ENCODE results near the gene ABTB2. TPM values are rescaled to one million over a fixed set of nuclear protein-coding genes. Genes with fewer than 3 reads are reported as not detected.

Gene ABTB2
- total RNA-seq, 1 experiment from 2014 or later = 27.3 TPM

DNA sequence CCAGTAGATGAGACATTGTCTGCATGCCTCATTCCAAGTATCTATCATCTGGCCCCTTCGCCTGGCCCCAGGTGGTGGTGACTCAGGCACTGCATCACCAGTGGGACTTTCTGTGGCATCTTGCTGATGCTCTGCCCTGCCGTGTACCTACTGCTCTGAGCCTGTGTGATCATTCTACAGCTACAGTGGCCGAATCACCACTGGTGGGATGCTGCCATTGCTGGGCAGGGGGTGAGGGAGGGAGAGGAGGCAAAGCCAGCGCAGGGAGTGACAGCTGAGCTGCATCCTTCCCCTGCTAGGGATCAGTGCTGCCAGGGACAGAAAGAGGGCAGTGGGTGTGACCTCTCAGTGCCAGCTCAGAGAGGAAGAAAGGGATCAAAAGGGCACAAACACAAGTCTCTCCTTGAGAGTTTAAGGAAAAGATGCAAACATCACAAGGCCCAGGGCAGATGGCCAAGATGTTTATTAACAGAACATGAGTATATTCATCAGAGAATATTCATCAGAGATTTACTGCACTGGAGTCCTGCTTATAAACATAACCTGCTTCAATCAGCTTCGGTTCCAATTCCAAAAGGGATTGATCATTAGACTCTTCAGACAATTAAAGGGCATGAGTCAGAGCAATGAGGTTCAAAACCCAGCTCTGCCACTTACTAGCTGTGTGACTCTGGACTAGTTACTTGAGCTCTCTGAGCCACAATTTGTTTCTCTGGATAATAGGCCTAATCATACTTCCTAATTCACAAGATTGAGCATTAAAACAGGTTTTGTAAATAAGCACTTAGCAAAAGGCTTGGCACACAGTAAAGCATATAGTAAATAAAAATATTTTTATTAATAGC, 142.6 kb downstream of the ABTB2 start:
- no peak for DNase-seq (ENCODE audit: low spot score)

- DNase-seq (ENCODE audit: low spot score) = no peak
Observed at GRCh38 chr11:34213366-34213765, 144.4 kb downstream of the ABTB2 start.

- no peak for DNase-seq (ENCODE audit: low spot score)
Observed at GRCh38 chr11:34212566-34212965, 145.2 kb downstream of the ABTB2 start.

- no peak for DNase-seq (ENCODE audit: low spot score)
Observed at GRCh38 chr11:34209809-34210208, 148.0 kb downstream of the ABTB2 start.

- no peak for DNase-seq (ENCODE audit: low spot score)
Observed at GRCh38 chr11:34208266-34209135, 149.3 kb downstream of the ABTB2 start.

DNA sequence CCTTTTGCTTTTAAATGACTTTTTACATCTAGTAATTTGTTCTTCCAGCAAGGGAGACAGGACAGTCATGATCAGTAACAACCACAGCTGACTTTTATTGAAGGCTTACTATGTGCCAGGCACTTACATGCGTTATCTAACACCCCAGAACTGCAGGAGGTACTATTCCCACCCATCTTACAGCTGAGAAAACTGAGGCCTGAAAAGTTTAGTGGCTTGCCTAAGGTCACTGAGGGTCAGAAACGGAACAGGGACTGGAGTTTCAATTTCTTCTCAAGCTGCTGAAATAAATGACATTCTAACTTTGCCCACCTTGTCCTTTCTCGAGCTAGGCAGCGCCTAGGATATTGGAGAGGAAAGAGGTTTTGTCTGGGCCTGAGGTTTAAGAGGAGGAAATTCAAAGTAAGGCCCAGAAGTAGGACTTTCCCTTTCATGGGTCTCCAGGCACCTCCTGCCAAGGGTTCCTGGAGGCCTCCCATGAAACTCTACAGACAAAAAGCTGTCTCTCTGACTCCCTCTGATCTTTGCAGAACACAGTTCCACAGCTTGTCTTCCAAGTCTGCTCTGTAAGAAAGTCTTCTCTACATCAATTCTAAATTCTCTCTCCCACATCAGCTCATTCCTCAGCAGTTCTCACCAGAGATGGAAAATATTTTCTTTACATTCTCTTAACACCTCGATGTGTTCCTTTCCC, 150.2 kb downstream of the ABTB2 start:
- no peak for DNase-seq (ENCODE audit: low spot score)

DNA sequence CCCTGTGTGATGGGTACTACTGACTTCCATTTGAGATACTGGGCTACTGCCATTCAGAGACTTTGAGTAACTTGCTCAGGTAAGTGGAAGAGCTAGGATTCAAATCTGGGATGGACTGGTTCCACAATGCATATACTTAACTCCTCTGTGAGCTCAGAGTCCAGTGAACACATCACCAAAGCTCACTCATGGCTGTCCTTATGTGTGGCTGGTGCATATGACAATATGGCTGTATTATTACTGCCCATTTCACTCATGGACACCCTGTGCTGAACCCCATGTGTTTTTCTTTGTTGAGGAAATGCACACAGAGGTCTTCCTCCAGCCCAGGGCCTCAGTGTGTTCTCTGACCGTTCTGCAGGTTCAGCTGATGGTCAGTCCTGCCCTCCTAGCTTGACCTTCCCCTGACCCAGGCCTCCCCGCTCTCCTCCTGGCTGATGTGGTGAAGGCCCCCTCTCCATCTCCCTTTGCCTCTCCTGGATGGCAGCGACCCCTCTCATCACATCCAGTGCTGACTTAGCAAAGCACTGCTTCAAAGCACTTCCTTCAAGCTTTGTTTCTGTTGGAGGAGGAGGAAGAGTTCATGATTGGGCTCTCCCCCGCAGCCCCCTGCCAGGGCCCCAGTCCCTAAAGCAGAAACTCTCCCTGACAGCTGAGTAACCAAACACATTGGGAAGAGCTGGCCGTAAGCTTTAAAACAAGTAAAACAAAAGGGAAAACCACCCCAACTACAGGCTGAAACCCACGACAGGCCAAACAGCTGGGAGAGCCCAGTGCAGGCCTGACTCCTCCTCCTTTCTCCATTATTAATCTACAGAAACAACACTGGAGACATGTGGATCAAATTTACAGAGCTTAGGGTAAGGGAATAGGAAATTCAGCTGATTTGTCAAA, 151.2 kb downstream of the ABTB2 start:
- DNase-seq (ENCODE audit: low spot score) = no peak

DNA sequence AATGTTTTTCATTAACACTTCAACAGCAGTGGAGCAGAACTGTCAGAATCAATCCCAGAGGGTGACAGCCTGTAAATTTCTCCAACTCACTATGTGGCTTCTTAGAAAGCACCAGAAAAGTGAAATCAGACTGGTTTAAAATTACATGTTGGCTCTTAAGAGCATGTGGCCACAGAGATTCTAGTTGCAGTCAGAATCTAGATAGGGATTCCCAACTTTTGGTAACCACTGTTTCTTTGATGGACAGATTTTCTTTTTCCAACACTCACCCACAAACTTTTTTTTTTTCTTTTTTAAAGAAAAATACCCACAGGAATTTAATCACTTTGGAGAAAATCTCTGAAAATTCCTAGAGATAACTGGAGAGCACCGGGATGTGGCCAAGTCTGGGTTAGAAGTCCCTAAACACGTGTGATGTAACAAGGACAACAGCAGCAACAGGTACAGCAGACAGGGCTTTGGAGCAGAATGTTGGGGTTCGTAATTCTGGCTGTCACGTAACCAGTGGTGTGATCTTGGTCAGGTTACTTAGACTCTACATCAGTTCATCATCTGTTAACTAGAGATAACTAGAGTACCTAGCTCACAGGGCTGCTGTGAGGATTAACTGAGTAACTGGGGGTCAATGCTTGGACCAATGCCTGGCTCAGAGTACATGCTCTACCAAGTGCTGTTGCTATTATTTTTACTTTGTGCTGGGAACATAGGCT, 152.3 kb downstream of the ABTB2 start:
- DNase-seq (ENCODE audit: low spot score) = no peak

DNA sequence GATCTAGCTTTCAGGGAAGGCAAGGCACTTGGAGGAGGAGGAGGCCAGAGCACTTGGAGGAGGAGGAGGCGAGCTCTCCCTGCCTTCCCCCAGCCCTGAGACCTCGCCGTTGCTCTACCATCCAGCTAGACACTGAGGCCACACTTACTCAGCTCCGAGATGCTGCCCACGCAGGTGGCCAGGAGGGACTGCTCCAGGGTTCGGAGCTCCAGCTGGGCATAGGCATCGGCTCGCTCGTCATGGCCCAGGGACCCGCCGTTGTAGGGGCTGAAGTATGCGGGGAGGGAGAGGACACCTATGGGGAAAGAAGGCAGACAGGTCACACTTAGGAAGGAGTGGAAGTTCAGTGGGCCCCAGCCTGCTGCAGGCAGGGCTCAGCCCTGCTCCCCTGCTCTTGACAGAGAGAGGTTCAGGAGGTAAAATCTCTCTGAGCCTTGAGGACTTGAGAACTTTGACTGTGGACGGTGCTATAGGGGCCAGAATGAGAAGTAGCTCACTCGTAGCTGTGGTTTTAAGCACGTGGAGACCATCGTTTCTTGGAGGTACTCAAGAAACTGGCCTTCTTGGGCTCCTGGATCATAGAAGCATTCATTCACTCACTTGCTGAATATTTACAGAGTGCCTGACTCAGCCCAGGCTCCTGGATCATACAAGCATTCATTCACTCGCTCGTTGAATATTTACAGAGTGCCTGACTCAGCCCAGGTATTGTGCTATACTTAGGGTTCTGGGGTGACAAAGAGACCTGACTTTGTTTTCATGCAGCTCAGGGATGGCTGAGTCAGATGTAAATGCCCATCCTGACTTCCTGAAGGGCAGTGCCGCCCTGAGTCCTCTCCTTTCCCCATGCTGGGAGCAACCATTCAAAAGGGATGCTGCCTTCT, 153.2 kb downstream of the ABTB2 start:
- DNase-seq (ENCODE audit: low spot score) = peak; percentile 86

DNA sequence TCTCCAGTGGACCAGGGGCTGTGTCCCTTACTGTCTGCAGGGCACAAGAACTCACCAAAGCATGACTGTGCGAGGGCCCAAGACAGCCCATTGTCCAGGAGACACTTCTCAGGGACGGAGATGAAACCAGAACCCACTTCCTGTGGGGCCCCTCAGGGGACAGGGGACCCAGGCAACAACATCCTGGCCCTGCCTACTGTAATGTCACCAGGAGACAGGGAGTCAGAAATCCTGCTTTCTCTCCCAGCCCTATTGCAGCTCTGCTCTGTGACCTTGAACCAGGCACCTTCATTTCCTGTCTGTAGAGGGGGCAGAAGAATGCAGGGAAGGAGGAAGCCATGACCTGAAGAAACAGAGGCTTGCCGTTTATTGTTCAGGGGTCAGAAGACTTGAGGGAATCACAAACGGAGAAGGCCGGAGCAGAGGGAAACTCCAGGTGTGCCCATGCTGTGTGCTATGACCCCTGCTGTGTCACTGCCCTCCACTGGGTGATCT, 154.4 kb downstream of the ABTB2 start:
- no peak for DNase-seq (ENCODE audit: low spot score)

DNA sequence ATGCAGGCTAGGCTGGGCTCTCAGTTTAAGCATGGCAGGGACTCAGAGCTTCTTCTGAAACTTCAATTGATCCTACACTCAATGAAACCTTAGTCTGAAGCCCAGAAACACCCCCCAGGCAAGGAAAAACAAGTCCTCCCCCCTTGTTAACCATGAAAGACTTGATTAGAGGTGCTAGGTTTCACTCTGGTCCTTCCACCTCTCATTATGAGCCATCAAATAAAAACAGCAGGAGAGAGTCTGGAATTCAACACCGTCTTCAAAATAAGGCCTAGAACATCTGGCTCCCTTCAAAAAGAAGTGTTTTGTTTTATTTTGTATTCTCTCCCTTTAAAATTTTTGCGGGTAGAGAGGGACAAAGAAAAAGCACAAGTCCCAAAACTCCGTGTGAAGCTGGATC, 156.7 kb downstream of the ABTB2 start:
- DNase-seq (ENCODE audit: low spot score) = no peak

- no peak for DNase-seq (ENCODE audit: low spot score)
Observed at GRCh38 chr11:34199525-34199924, 158.3 kb downstream of the ABTB2 start.

GRCh38 chr11:34198523-34198922, 159.3 kb downstream of the ABTB2 start:
- no peak for DNase-seq (ENCODE audit: low spot score)

- no peak for DNase-seq (ENCODE audit: low spot score)
Observed at GRCh38 chr11:34197256-34197655, 160.6 kb downstream of the ABTB2 start.

- no peak for DNase-seq (ENCODE audit: low spot score)
Observed at GRCh38 chr11:34194576-34195335, 163.1 kb downstream of the ABTB2 start.

DNA sequence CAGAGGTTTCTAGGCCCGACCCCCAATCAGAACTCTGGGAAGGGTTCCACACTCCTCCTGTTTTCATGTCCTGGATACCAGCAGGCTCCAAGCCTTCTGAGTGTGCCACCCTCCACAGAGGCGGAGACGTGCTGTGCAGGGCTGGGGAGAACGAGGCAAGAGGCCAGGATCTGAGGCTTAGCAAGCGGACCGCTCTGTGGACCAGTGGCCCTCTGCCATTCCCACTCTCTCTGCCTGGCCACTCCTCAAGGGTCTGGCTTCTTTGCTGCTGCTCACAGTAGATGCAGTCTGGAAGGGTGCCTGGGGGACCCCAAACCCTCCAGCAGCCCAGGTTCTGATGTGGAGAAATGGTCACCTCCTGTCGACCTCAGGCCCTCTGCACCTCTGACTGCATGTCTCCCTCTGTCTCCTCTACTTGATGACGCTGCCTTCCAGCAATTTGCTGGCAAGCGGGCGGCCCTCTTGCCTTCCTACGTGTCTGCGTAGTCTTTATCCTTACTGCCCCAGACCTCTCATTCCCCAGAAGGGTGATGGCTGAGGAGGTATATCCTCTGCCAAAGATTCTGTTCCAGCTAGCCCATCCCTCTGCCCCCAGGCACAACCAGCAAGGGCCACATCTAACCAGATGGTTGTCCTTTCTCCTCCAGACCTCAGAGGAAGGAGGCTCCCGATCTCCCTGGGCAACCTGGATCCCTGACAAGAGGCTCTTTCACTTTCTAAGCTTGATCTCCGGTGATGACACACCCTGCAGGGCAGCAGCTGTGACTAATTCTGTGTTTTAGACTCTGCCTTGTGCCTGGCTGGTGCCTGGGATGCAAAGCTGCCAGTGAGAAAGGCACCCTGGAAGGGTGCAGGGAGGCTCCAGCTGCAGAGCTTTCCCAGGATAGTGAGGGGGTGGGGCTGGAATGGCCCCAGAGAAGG, 165.1 kb downstream of the ABTB2 start:
- no peak for DNase-seq (ENCODE audit: low spot score)

- no peak for DNase-seq (ENCODE audit: low spot score)
Observed at GRCh38 chr11:34191578-34191977, 166.2 kb downstream of the ABTB2 start.

All from HT-29 (cell line).